ENCODE results near the gene KIF1B.

Gene KIF1B

DNA sequence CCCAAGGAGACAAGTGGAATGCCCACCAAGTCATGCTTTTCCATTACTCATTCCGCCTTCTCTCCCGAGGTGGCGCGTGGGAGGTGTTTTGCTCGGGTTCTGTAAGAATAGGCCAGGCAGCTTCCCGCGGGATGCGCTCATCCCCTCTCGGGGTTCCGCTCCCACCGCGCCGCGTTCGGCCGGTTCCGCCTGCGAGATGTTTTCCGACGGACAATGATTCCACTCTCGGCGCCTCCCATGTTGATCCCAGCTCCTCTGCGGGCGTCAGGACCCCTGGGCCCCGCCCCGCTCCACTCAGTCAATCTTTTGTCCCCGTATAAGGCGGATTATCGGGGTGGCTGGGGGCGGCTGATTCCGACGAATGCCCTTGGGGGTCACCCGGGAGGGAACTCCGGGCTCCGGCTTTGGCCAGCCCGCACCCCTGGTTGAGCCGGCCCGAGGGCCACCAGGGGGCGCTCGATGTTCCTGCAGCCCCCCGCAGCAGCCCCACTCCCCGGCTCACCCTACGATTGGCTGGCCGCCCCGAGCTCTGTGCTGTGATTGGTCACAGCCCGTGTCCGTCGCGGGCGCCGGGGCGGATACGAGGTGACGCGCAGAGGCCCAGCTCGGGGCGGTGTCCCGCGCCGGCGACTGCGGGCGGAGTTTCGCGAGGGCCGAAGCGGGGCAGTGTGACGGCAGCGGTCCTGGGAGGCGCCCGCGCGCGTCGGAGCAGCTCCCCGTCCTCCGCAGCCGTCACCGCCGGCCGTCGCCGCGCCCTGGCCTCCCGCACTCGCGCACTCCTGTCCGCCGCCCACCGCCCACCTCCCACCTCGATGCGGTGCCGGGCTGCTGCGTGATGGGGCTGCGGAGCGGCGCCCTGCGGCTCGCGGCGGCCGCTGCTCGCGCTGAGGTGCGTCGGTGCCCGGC is at the start of gene KIF1B:
TSS of gene KIF1B (plus strand) at position 666 of the 906 bp plus-strand sequence. CDS start 21,759 bp downstream, outside the sequence.
- peak; percentile 56 for TF ChIP-seq TCF12 (IDR thresholded peaks at IDR 0.05; ENCODE audit: low read depth)
- TF ChIP-seq CREB1 (IDR thresholded peaks at IDR 0.05; ENCODE audit: low read depth) = peak; percentile 71
- no peak for TF ChIP-seq TEAD4 (IDR thresholded peaks at IDR 0.05)
- TF ChIP-seq TAF1 (IDR thresholded peaks at IDR 0.05; ENCODE audit: low read depth) = peak; percentile 62
- TF ChIP-seq EGR1 (IDR thresholded peaks at IDR 0.05) = peak; percentile 21; the same call in 1 of the 2 replicates
- TF ChIP-seq NFIC (IDR thresholded peaks at IDR 0.05) = no peak
- peak; percentile 50; the same call in 1 of the 2 replicates for TF ChIP-seq RAD21 (IDR thresholded peaks at IDR 0.05; ENCODE audit: low read depth)
- no peak; the same call in 1 of the 2 replicates for TF ChIP-seq EP300 (IDR thresholded peaks at IDR 0.05; ENCODE audit: borderline replicate concordance)
- TF ChIP-seq FOXM1 (IDR thresholded peaks at IDR 0.05; ENCODE audit: borderline replicate concordance, low read depth) = no peak
- TF ChIP-seq ZBTB7A (IDR thresholded peaks at IDR 0.05; ENCODE audit: low read depth) = peak; percentile 95
- TF ChIP-seq MAX (IDR thresholded peaks at IDR 0.05) = peak; percentile 53; the same call in 1 of the 2 replicates
- TF ChIP-seq, protein P1, sequence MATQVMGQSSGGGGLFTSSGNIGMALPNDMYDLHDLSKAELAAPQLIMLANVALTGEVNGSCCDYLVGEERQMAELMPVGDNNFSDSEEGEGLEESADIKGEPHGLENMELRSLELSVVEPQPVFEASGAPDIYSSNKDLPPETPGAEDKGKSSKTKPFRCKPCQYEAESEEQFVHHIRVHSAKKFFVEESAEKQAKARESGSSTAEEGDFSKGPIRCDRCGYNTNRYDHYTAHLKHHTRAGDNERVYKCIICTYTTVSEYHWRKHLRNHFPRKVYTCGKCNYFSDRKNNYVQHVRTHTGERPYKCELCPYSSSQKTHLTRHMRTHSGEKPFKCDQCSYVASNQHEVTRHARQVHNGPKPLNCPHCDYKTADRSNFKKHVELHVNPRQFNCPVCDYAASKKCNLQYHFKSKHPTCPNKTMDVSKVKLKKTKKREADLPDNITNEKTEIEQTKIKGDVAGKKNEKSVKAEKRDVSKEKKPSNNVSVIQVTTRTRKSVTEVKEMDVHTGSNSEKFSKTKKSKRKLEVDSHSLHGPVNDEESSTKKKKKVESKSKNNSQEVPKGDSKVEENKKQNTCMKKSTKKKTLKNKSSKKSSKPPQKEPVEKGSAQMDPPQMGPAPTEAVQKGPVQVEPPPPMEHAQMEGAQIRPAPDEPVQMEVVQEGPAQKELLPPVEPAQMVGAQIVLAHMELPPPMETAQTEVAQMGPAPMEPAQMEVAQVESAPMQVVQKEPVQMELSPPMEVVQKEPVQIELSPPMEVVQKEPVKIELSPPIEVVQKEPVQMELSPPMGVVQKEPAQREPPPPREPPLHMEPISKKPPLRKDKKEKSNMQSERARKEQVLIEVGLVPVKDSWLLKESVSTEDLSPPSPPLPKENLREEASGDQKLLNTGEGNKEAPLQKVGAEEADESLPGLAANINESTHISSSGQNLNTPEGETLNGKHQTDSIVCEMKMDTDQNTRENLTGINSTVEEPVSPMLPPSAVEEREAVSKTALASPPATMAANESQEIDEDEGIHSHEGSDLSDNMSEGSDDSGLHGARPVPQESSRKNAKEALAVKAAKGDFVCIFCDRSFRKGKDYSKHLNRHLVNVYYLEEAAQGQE (IDR thresholded peaks at IDR 0.05; ENCODE audit: low read depth) = no peak
- TF ChIP-seq USF1 (IDR thresholded peaks at IDR 0.05) = peak; percentile 17; the same call in 1 of the 2 replicates
- TF ChIP-seq CEBPB (IDR thresholded peaks at IDR 0.05) = no peak

DNA sequence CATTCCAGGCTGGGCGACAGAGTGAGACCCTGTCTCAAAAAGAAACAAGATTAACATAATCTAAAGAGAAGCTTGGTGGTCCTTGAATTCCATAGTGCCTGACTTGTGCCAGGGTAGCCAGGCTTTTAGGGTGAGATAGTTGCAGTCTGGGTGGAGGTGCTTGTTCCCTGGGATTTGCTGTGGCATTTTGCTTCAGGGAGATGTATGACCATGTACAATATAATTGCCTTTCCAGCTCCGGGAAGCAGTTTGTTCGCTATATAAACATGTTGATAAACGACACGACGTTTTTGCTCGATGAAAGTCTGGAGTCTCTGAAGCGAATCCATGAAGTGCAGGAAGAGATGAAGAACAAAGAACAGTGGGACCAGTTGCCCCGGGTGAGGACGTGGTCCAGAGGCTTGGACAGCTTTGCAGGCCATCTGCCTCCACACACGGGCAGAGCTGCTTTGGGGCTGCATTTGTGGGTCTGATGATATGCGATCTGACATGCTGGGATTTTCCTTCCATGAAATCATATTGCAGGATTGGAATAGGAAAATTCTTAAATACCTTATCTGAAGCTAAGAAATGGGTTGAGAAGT is 49.4 kb upstream of the KIF1B start:
- TF ChIP-seq, protein P1 (IDR thresholded peaks at IDR 0.05; ENCODE audit: low read depth) = no peak
- no peak for TF ChIP-seq RAD21 (IDR thresholded peaks at IDR 0.05; ENCODE audit: low read depth)
- TF ChIP-seq CREB1 (IDR thresholded peaks at IDR 0.05; ENCODE audit: low read depth) = no peak
- no peak for TF ChIP-seq TAF1 (IDR thresholded peaks at IDR 0.05; ENCODE audit: low read depth)
- TF ChIP-seq TCF12 (IDR thresholded peaks at IDR 0.05; ENCODE audit: low read depth) = no peak
- TF ChIP-seq EP300 (IDR thresholded peaks at IDR 0.05; ENCODE audit: borderline replicate concordance) = no peak
- no peak for TF ChIP-seq TEAD4 (IDR thresholded peaks at IDR 0.05)
- TF ChIP-seq ZBTB7A (IDR thresholded peaks at IDR 0.05; ENCODE audit: low read depth) = no peak
- TF ChIP-seq USF1 (IDR thresholded peaks at IDR 0.05) = no peak
- TF ChIP-seq MAX (IDR thresholded peaks at IDR 0.05) = no peak
- no peak for TF ChIP-seq CEBPB (IDR thresholded peaks at IDR 0.05)
- TF ChIP-seq YY1 (IDR thresholded peaks at IDR 0.05; ENCODE audit: low read depth) = no peak
- TF ChIP-seq FOXM1 (IDR thresholded peaks at IDR 0.05; ENCODE audit: borderline replicate concordance, low read depth) = no peak

DNA sequence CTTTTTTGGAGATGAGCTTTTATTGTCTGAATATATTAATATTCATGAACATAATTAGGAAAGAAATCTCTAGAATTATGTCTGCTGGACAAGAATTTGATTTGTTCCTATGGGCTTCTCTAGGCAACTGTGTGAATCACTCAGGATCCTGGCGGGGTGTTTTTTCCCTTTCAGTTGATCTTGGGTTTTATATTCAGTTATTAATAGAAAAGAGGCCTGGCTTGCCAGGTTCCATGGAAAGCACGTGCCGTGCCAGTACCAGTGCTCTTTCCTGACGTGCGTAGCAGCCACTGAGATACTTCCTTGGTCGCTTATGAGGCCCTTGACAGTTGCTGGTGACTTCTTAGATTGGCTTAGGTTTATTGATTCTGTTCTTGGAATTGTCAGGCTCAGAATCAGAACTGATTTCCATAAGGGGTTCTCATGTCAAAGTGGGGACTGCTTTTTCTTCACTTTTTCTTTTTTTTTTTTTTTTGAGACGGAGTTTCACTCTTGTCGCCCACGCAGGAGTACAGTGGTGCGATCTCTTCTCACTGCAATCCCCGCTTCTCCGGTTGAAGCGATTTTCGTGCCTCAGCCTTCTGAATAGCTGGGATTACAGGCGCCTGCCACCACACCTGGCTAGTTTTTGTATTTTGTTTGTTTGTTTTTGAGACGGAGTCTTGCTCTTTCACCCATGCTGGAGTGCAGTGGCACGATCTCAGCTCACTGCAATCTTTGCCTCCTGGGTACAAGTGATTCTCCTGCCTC is 48.7 kb upstream of the KIF1B start:
- TF ChIP-seq CREB1 (IDR thresholded peaks at IDR 0.05; ENCODE audit: low read depth) (no peak), FOXM1 (IDR thresholded peaks at IDR 0.05; ENCODE audit: borderline replicate concordance, low read depth) (no peak), EP300 (IDR thresholded peaks at IDR 0.05; ENCODE audit: borderline replicate concordance) (no peak), TAF1 (IDR thresholded peaks at IDR 0.05; ENCODE audit: low read depth) (no peak), RAD21 (IDR thresholded peaks at IDR 0.05; ENCODE audit: low read depth) (no peak), EGR1 (IDR thresholded peaks at IDR 0.05) (no peak), MAX (IDR thresholded peaks at IDR 0.05) (no peak), NFIC (IDR thresholded peaks at IDR 0.05) (no peak), YY1 (IDR thresholded peaks at IDR 0.05; ENCODE audit: low read depth) (no peak)
- TF ChIP-seq, protein P1 (IDR thresholded peaks at IDR 0.05; ENCODE audit: low read depth) = no peak

All from Ishikawa (cell line).